Gastrocnemius medialis (tissue), 4 donors: Measurements from ENCODE around the gene IGFBP4. TPM values are rescaled to one million over a fixed set of nuclear protein-coding genes. Genes with fewer than 3 reads are reported as not detected.
A peak's percentile ranks its signal among the peaks of the same experiment; 100 is the strongest.

ENCODE experiments used
- ATAC-seq, 2 donors: fragments of 150-250 bp; one replicate each; pipeline ENCODE4 v1.9.1; 2016
- DNase-seq, 2 donors: peaks; one replicate each; pipeline ENCODE4 v3.0.0-alpha.2; 2019
- H3K27ac ChIP-seq, 4 donors: fragments of 200-600 bp; sonication (generic); 1 replicate in 1 of 4; 2 replicates in 3 of 4; pipeline ENCODE4 v1.5.1; 2016 to 2018; ENCODE audit warnings: mild to moderate bottlenecking in 2 of 4, moderate library complexity in 1 of 4
- H3K27me3 ChIP-seq, 3 donors: fragments of 200-600 bp; sonication (generic) in 2 of 3; 1 replicate in 1 of 3; 2 replicates in 2 of 3; pipeline versions ENCODE4 v1.5.1 to v1.6.0; 2016 to 2019; ENCODE audit warnings: mild to moderate bottlenecking in 1 of 3, moderate library complexity in 1 of 3
- H3K36me3 ChIP-seq, 2 donors: fragments of 200-600 bp; sonication (generic) in 1 of 2; one replicate each; pipeline ENCODE4 v1.5.1; 2017 to 2018
- H3K4me1 ChIP-seq, 2 donors: fragments of 200-600 bp; sonication (generic) in 1 of 2; one replicate each; pipeline ENCODE4 v1.5.1; 2016 to 2017; ENCODE audit warnings: mild to moderate bottlenecking in 2 of 2
- H3K4me3 ChIP-seq, 4 donors: fragments of 200-600 bp; sonication (generic) in 3 of 4; 1 replicate in 1 of 4; 2 replicates in 3 of 4; pipeline ENCODE4 v1.5.1; 2016 to 2019; ENCODE audit warnings: mild to moderate bottlenecking in 2 of 4
- H3K9me3 ChIP-seq, 3 donors: fragments of 200-600 bp; sonication (generic) in 2 of 3; 1 replicate in 1 of 3; 2 replicates in 2 of 3; pipeline ENCODE4 v1.5.1; 2016 to 2019
- CTCF ChIP-seq, 5 experiments: fragments of 450-650 bp in 3 of 5; fragments of 200-600 bp in 2 of 5; sonication (generic) in 2 of 5; IDR thresholded peaks in 4 of 5; conservative IDR thresholded peaks in 1 of 5; 1 replicate in 4 of 5; 2 replicates in 1 of 5; pipeline ENCODE4 v1.5.1; 2016 to 2019; ENCODE audit warnings: antibody characterized with exemption in 5 of 5, mild to moderate bottlenecking in 3 of 5, moderate library complexity in 3 of 5
- POLR2A ChIP-seq, 2 donors: fragments of 450-650 bp; IDR thresholded peaks; one replicate each; pipeline ENCODE4 v1.6.1; 2017; ENCODE audit warnings: antibody characterized with exemption in 2 of 2, mild to moderate bottlenecking in 2 of 2, moderate library complexity in 2 of 2
- in situ Hi-C, 4 donors: fragments of 200-750 bp; cut with MboI; loops; one replicate each; pipeline versions ENCODE4 v1.15.0 to v1.8.0; 2017; ENCODE audit warnings: low sequenced_read_pairs in 4 of 4
- intact Hi-C: fragments of 100-400 bp; cut with DNase I; formaldehyde crosslinking; loops from one replicate; pipeline ENCODE4 v1.15.1; 2023; ENCODE audit warnings: low total_unique reads
- total RNA-seq, 4 donors: library from RNA; depleted of rRNA; stranded (reverse); fragments of >200 nt; gene quantifications; one replicate each; pipeline versions ENCODE4 v1.1.0 to v1.2.3, GENCODE V29; 2016

IGFBP4 gene
- total RNA-seq, 4 donors from 2014 or later = 14.5 to 56.8 (median 36.5) TPM

GRCh38 chr17:40415390-40415789 lies 27.9 kb upstream of the IGFBP4 start:
- H3K4me3 ChIP-seq = no peak overlapping the region
- DNase-seq (no peak), ATAC-seq (no peak)
- no peaks in the 10 kb centered on the region for H3K36me3 ChIP-seq
- peaks cover 6 to 10% of the 10 kb centered on the region in 2 donors for H3K4me1 ChIP-seq
- H3K27ac ChIP-seq = no peak overlapping the region
- in situ Hi-C loops (loop anchor here in 1 of 4 donors (10.0 kb wide), 1 partner anchor 111 kb away; the partner anchor contains the start of gene RARA), intact Hi-C loops (loop anchor here (2.0 to 5.0 kb wide), 2 partner anchors 57 to 128 kb away; partner anchors contain the start of gene CDC6)
- H3K9me3 ChIP-seq = no peaks in the 10 kb centered on the region
- H3K27me3 ChIP-seq = peaks cover 0 to 10% (median 5%) of the 10 kb centered on the region in 3 donors
- TF ChIP-seq CTCF (IDR thresholded peaks at IDR 0.05 in 4 of 5, conservative IDR thresholded peaks at IDR 0.05 in 1 of 5) (peak; percentile 50 to 61 (median 58)), POLR2A (IDR thresholded peaks at IDR 0.05) (no peak)

- peaks cover 6 to 10% of the 10 kb centered on the region in 2 donors for H3K4me1 ChIP-seq
- ATAC-seq (no peak), DNase-seq (no peak)
- TF ChIP-seq POLR2A (IDR thresholded peaks at IDR 0.05) (no peak), CTCF (IDR thresholded peaks at IDR 0.05 in 4 of 5, conservative IDR thresholded peaks at IDR 0.05 in 1 of 5) (no peak)
- no peak overlapping the region for H3K4me3 ChIP-seq
- in situ Hi-C loops (loop anchor here in 1 of 4 donors (10.0 kb wide), 1 partner anchor 112 kb away; the partner anchor contains the start of gene RARA), intact Hi-C loops (loop anchor here (5.0 kb wide), 1 partner anchor 129 kb away; the partner anchor contains the start of gene CDC6)
- H3K36me3 ChIP-seq = no peaks in the 10 kb centered on the region
- H3K27me3 ChIP-seq = peaks cover 0 to 10% (median 5%) of the 10 kb centered on the region in 3 donors
- no peak overlapping the region for H3K27ac ChIP-seq
- H3K9me3 ChIP-seq = no peaks in the 10 kb centered on the region
Measured at GRCh38 chr17:40416671-40417070, 26.6 kb upstream of the IGFBP4 start.

GRCh38 chr17:40417258-40417608 lies 26.0 kb upstream of the IGFBP4 start:
- no peak for TF ChIP-seq POLR2A (IDR thresholded peaks at IDR 0.05)
- no peak for TF ChIP-seq CTCF (IDR thresholded peaks at IDR 0.05 in 4 of 5, conservative IDR thresholded peaks at IDR 0.05 in 1 of 5)
- Histone ChIP-seq H3K4me3 (peak overlapping the region; percentile 57 to 87 (median 62)), H3K4me1 (peaks cover 6 to 10% of the 10 kb centered on the region in 2 donors), H3K36me3 (no peaks in the 10 kb centered on the region), H3K27me3 (peaks cover 0 to 10% (median 5%) of the 10 kb centered on the region in 3 donors), H3K9me3 (no peaks in the 10 kb centered on the region), H3K27ac (no peak overlapping the region)
- no peak for ATAC-seq
- intact Hi-C loops = loop anchor here (5.0 kb wide), 1 partner anchor 130 kb away; the partner anchor contains the start of gene CDC6
- no peak for DNase-seq
- in situ Hi-C loops = loop anchor here in 1 of 4 donors (10.0 kb wide), 1 partner anchor 112 kb away; the partner anchor contains the start of gene RARA

GRCh38 chr17:40417609-40418427 lies 25.4 kb upstream of the IGFBP4 start, which contains the start of gene TOP2A:
TSS of gene TOP2A (minus strand) at chr17:40417896. CDS start at chr17:40417791, 105 bp downstream.
- Histone ChIP-seq H3K27ac (peak within 1 kb of the TSS; percentile 37 to 58 (median 46)), H3K9me3 (no peaks in the 10 kb centered on the region), H3K27me3 (peaks cover 0 to 10% (median 5%) of the 10 kb centered on the region in 3 donors), H3K36me3 (no peaks in the 10 kb centered on the region), H3K4me3 (peak within 1 kb of the TSS; percentile 57 to 87 (median 62)), H3K4me1 (peaks cover 6 to 10% of the 10 kb centered on the region in 2 donors)
- in situ Hi-C loops = loop anchor here in 1 of 4 donors (10.0 kb wide), 1 partner anchor 113 kb away; the partner anchor contains the start of gene RARA
- ATAC-seq = peak; percentile 100
- TF ChIP-seq POLR2A (IDR thresholded peaks at IDR 0.05) = no peak
- TF ChIP-seq CTCF (IDR thresholded peaks at IDR 0.05 in 4 of 5, conservative IDR thresholded peaks at IDR 0.05 in 1 of 5) = no peak
- DNase-seq = peak; percentile 98 to 99
- intact Hi-C loops = loop anchor here (1.0 to 5.0 kb wide), 2 partner anchors 115 to 131 kb away; partner anchors contain the start of gene CDC6
